HG03097 (cell line): ENCODE data around the gene ZNF558.
A peak's percentile ranks its signal among the peaks of the same experiment; 100 is the strongest.

Source experiments
- ATAC-seq: cut with Tn5 transposase; IDR thresholded peaks from one replicate; pipeline ENCODE4 v1.9.1; 2021; ENCODE audit not compliant: unreplicated experiment, low FRiP score

ZNF558 gene

GRCh38 chr19:8832132-8833021, at the start of gene ZNF558, which contains the start of gene MBD3L1:
TSS of gene ZNF558 (minus strand) at chr19:8832304. CDS start at chr19:8822659, 9,645 bp downstream.
TSS of gene MBD3L1 (plus strand) at chr19:8832377. CDS start at chr19:8842679, 10,302 bp downstream.
- ATAC-seq, result peak; percentile 85

DNA sequence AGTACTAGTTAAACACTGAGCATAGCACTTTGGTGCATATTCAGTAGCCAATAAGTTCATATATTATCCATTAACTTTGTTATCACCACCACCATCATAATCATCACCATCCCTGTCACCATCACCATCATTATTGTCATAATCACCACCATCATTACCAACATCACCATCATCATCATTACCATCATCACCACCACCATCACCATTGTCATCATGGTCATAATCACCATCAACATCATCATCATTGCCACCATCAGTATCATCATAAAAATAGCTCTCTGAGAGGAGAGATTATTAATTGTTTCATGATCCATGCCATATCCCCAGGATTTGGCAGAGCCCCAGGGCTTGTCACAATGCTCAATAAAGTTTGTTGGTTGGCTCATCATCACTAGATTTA, 49.4 kb upstream of the ZNF558 start:
- no peak for ATAC-seq

DNA sequence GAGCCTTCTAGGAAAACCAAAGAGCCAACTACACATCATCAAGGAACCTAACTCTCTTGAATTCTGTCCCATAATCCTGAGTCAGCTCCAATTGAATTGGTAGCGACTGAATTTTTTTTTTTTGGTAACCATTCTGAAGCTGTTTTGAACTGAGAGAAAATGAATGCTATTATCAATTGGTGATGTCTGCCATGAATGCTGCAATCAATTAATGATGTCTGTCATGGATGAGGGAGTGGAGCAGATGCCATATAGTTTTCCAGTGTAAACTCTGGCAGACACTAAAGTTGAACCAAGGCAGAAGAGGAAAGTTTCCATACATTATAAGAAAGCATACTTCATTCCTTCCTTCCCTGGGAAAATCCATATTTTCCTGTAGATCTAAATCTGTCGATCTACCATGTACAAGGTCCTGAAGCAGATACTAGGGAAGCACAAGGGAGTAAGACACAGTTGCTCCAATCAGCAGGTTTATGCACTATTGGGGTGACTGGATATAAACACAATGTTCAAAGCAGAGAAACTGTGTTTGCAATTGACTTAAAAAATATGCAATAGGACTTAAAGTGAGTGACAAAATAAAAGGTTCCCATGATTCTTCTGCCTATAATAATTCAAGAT, 48.9 kb upstream of the ZNF558 start:
- ATAC-seq, result no peak

DNA sequence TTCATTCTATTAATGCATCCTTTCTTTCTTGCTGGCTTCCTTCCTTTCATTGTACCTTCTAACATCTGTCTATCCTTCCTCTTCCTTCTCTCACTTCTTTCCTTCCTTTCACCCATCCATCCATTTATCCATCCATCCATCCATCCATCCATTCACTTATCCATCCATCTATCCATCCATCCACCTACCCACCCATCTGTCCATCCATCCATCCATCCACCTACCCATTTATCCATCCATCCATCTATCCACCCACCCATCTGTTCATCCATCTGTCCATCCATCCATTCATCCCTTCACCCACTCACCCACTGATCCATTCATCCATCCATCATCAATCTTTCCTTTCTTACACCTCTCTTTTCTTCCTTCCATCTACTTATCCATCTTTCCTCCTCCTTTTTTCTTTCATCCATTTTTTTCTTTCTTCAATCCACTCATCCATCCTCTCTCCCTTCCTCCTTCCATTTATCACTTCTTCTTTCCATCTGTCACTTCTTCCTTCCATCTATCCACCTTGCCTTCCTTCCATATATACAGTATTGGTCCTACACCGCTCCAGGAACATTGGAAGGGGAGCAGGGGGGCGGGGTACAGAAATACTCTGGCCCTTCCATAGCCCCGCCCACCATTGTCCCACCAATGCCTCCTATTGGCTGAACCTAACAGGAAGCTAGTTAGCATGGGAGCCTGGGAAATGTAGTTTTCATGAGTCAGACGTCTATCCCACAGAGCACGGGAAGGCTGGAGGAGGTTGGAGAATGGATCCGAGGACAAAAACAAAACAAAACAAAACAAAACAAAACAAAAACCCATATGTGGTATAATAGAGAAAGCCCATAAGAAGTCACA, 46.0 kb upstream of the ZNF558 start:
- ATAC-seq, result no peak

GRCh38 chr19:8866344-8866743, 34.2 kb upstream of the ZNF558 start:
- ATAC-seq, result no peak

DNA sequence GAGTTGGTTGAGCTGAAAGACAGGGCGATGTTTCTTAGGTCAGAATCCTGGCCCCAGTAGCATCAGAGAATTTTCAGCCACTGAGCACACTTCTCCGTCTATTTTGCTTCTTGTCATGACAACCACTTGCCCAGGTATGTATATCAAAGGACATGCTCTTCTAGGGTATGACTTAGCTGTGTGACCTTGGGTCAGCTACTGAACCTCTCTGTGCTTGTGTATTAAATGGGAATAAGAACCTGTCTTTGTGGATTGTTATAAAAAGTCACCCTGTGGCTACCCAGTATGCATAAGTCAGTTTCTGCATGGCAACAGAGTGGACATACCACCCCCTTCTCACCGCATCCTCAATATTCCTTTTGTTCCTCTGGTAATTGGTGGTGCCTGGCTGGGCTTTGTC, 26.2 kb upstream of the ZNF558 start:
- ATAC-seq, result no peak

- ATAC-seq, result no peak
Observed at GRCh38 chr19:8850488-8850887, 18.4 kb upstream of the ZNF558 start.

DNA sequence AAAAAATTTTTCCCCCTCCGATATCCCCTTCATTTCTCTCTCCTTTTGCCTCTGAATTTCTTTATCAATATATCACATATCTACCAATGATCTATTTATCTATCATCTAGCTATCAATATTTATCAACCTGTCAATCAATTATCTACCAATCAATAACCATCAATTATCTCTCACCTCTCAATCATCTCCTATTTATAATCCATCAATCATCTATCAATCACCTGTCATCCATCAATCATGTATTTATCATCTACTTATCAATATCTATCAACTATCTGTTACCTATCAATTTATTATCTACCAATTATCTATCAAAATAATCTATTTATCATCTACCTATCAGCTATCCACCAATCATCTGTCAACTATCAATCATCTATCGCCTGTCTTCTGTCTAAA, 17.1 kb upstream of the ZNF558 start:
- ATAC-seq, result no peak

DNA sequence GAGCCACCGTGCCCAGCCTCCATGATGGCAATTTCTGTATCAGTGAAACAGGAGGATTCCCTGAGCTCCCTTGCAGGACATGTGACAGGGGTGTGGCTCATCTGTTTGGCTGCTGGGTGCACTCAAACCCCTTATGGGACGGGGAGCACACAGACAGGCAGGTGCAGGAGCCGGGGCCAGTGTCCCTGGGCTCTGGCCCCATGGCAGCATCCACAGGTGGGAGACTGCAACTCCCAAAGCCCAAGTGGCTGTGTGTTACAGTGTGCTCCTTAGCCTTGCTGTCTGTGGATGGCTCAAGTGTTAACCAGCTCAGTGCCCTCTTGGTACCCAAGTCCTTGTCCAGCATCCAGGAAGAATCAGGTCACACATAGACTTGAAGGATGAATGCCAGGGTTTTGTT, 14.7 kb upstream of the ZNF558 start:
- ATAC-seq, result no peak

DNA sequence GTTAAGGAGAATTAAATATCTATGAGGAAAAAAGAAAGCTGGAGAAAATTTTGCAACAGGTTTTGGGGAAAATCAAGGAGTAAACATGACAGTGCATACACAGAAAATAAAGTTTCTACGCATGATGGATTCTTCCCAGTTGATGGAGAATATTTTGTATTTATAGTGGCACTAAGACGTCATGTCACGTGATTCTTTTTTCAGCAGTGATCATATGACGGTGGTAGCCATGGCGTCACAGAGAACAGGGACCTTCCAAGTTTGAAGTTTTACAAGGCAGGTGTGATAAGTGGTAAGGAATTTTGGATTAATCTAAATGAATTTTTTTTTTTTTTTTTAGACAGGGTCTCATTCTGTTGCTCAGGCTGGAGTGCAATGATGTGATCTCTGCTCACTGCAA, 8.6 kb upstream of the ZNF558 start:
- ATAC-seq, result no peak

DNA sequence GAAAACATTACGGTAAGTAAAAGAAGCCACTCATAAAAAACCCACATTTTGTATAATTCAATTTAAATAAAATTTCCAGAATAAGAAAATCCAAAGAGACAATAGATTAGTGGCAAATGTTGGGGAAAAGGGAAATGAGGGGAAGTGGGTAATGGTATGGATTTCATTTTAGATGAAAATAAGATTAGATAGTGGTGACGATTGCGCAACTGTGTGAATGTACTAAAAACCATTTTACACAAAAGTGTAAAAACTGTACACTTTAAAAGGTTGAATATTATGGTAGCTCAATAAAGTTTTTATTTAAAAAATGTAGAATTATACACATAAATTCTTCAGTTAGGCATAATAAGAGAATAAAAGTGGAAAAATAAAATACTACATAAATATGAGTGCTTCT, 3.8 kb upstream of the ZNF558 start:
- no peak for ATAC-seq

GRCh38 chr19:8835446-8835845, 3.3 kb upstream of the ZNF558 start:
- ATAC-seq, result no peak

DNA sequence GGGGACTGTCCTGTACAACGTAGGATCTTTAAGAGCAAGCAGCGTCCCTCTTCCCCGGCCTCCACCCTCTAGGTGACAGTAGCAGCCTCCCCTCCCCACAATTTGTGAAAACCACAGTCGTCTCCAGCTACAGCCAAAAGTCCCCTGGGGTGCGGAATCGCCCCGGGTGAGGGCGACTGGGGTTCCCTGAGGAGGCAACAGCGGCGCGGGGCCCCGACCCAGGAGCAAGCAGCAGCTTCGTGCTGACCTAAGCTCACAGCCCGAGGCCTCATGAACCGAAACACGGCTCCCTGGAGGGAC, 322 bp downstream of the ZNF558 start:
- ATAC-seq, result no peak

DNA sequence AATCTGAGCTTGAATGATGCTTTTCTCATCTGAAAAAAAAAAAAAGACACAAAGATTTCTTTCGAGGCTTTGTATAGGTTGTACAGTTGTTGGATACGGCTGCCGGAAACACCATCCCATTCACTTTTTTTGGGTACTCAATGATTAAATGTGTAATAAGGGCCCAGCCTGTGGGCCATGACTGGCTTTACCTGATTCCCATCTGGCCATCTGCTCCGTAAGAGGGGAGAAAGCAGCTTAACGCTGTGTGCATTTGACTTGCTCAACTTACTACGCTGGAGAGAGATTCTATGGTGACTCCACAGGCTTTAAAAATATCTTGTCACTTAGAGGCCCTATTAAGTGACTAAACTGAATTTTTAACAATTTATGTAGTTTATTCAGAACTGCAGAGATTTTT, 731 bp downstream of the ZNF558 start:
- ATAC-seq, result no peak

GRCh38 chr19:8827277-8827676, 4.8 kb downstream of the ZNF558 start:
- ATAC-seq, result no peak

GRCh38 chr19:8826371-8826770, 5.7 kb downstream of the ZNF558 start:
- ATAC-seq, result no peak

GRCh38 chr19:8821748-8822241, 10.3 kb downstream of the ZNF558 start:
- ATAC-seq, result no peak

GRCh38 chr19:8820234-8820633, 11.9 kb downstream of the ZNF558 start:
- no peak for ATAC-seq

- no peak for ATAC-seq
Observed at GRCh38 chr19:8815780-8816179, 16.3 kb downstream of the ZNF558 start.

GRCh38 chr19:8814176-8814575, 17.9 kb downstream of the ZNF558 start:
- ATAC-seq, result no peak
